ENCODE measurements around the gene LIAS. TPM values are rescaled to one million over a fixed set of nuclear protein-coding genes. Genes with fewer than 3 reads are reported as not detected.
"Not testable (repeated sequence)": the region's sequence is repeated elsewhere in the genome, so short reads cannot be mapped to it uniquely, and the experiment has no call there.

The LIAS gene
- total and polyA plus RNA-seq, 2 experiments from 2014 or later: 16.3 to 19.0 TPM

DNA sequence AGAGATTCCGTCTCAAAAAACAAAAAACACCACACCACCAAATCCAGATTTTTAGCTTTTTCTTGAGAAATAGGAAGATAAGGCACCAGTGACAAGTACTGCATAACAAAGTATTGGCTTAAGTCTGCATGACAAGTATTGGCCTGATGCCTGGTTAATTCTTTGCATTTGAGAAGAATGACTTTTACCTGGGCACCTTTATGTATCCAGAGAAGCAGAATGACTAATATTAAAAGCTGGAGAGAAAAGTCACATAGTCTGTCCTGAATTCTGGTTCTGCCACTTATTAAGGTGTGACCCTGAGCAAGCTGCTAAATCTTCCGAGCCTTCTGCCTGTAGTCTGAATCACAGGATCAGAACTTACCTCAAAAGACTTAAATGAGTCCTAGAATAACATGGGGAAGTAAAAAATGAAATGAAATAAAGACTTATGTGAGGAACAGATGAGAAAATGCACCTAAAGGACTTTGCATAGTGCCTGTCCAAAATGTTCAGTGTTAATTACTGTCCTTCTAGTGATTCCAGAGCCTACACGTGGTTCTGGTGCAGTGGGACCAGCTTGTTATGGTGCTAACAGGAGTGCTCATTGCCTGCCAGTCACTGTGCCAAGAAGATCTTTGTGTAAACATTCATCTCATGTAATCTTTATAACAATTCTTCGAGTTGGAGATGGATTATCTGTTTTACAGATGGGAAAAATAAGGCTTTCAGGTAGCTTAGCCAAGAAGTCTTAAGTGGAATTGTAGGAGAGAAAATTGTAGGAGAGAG, 36.8 kb downstream of the LIAS start:
- TF ChIP-seq, protein P1, sequence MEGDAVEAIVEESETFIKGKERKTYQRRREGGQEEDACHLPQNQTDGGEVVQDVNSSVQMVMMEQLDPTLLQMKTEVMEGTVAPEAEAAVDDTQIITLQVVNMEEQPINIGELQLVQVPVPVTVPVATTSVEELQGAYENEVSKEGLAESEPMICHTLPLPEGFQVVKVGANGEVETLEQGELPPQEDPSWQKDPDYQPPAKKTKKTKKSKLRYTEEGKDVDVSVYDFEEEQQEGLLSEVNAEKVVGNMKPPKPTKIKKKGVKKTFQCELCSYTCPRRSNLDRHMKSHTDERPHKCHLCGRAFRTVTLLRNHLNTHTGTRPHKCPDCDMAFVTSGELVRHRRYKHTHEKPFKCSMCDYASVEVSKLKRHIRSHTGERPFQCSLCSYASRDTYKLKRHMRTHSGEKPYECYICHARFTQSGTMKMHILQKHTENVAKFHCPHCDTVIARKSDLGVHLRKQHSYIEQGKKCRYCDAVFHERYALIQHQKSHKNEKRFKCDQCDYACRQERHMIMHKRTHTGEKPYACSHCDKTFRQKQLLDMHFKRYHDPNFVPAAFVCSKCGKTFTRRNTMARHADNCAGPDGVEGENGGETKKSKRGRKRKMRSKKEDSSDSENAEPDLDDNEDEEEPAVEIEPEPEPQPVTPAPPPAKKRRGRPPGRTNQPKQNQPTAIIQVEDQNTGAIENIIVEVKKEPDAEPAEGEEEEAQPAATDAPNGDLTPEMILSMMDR (IDR thresholded peaks at IDR 0.05; ENCODE audit: low read depth, low read length): no peak
- H3K27me3 ChIP-seq: no peaks in the 10 kb centered on the region
- H3K27ac ChIP-seq: no peak overlapping the region
- peaks cover 19% of the 10 kb centered on the region for H3K36me3 ChIP-seq
- H3K9me3 ChIP-seq (ENCODE audit: low read depth): no peaks in the 10 kb centered on the region
- H3K4me3 ChIP-seq: no peak overlapping the region
- peak in 1 of 2 donors; percentile 19 for DNase-seq (ENCODE audit: low read depth in 1 of 2, low spot score in 1 of 2)
- no peaks in the 10 kb centered on the region for H3K4me1 ChIP-seq (ENCODE audit: low read depth)

DNA sequence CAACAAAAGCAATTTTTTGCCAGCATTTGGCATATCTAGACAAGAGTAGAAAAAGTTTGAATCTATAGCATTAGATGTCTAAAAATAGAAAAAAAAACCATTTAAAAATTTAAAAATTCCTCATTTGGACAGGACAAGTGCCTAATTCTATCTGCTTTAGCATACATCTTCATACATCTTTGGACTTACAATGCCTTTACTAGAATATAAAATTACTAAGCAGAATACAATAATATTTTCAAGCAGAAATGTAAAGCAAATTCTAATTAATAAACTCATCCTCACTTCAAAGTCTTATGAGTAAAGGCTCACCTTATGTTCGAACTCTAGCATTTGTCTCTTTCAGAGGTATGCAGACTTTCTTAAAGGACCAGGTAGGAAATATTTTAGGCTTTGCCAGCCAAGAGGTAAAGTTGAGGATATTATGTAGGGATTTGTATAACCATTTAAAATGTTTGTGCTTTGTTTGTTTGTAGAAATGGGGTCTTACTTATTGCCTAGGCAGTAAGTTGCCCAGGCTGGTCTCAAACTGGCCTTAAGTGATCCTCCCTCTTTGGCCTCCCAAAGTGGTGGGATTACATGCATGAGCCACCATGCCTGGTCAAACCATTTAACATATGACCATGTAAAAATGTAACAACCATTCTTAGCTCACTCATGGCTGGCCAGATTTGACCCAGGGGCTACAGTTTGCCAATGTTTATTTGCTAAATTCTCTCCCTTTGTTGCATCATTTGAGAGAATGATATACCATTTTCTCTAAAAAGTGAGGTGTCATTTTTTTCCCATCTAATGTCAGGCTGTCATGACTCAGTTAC, 39.3 kb downstream of the LIAS start:
- peak overlapping the region; percentile 12 for H3K27ac ChIP-seq
- TF ChIP-seq, protein P1 (IDR thresholded peaks at IDR 0.05; ENCODE audit: low read depth, low read length): no peak
- no peak for DNase-seq (ENCODE audit: low read depth in 1 of 2, low spot score in 1 of 2)
- no peak overlapping the region for H3K4me3 ChIP-seq
- peaks cover 26% of the 10 kb centered on the region for H3K36me3 ChIP-seq
- H3K27me3 ChIP-seq: no peaks in the 10 kb centered on the region
- no peaks in the 10 kb centered on the region for H3K9me3 ChIP-seq (ENCODE audit: low read depth)
- H3K4me1 ChIP-seq (ENCODE audit: low read depth): no peaks in the 10 kb centered on the region

DNA sequence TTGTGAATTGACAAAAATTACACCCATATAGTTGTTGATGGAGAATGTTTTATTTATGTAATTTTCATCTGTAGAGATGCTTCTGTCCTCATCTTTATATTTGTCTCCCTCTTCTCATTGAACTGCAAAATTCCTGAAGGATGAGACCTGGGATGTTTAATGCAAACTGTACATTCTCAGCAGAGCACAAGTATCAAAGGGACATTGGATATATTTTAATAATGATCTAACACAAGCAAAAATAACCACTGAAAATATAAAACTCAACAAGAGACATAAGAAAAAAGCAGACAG, 39.8 kb downstream of the LIAS start:
- TF ChIP-seq, protein P1 (IDR thresholded peaks at IDR 0.05; ENCODE audit: low read depth, low read length): no peak
- Histone ChIP-seq H3K27ac (no peak overlapping the region), H3K27me3 (no peaks in the 10 kb centered on the region), H3K4me3 (no peak overlapping the region), H3K4me1 (ENCODE audit: low read depth) (no peaks in the 10 kb centered on the region), H3K36me3 (peaks cover 31% of the 10 kb centered on the region), H3K9me3 (ENCODE audit: low read depth) (no peaks in the 10 kb centered on the region)
- DNase-seq (ENCODE audit: low read depth in 1 of 2, low spot score in 1 of 2): no peak

DNA sequence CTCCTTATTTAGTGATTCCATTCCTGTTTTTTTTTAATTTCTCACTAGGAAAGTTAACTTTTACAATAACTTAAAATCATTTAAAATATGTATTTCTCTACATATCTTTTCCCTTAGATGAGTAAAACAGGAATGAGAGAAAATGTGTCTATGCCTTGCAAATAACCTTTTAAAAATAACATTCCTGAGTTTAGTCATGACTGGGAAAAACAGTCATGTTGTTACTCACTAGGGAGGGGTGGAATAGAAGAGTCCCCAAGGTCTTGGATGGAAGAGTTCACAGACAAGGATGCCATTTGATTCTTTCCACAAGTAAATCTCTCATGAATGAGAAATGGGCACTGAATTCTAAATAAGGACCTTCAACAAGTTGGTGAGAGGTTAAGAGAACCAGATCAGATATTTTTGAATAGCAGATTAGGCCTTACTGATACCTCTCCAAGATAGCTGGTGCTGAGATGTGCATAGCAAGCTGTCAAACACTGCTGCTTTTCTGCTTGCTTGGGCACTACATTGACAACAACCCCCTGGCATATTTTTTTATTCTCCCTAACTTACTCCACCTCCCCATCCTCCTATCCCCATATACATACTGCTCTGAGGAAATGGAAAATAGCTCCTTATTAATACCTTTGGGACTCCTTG, 43.3 kb downstream of the LIAS start:
- H3K36me3 ChIP-seq: peaks cover 57% of the 10 kb centered on the region
- no peak overlapping the region for H3K4me3 ChIP-seq
- H3K27ac ChIP-seq: no peak overlapping the region
- TF ChIP-seq, protein P1 (IDR thresholded peaks at IDR 0.05; ENCODE audit: low read depth, low read length): no peak
- DNase-seq (ENCODE audit: low read depth in 1 of 2, low spot score in 1 of 2): peak in 1 of 2 donors; percentile 27
- H3K4me1 ChIP-seq (ENCODE audit: low read depth): no peaks in the 10 kb centered on the region
- H3K9me3 ChIP-seq (ENCODE audit: low read depth): no peaks in the 10 kb centered on the region
- no peaks in the 10 kb centered on the region for H3K27me3 ChIP-seq

DNA sequence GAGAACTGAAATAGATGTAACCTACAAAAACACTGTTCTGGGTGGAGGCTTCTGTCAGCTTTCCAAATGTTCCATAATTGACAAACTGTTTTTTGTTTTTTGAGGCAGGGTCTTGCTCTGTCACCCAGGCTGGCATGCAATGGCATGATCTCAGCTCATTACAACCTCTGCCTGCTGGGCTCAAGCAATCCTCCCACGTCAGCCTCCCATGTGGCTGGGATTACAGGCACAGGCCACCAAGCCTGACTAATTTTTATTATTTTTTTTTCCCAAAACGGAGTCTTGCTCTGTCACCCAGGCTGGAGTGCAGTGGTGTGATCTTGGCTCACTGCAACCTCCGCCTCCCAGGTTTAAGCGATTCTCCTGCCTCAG, 43.8 kb downstream of the LIAS start:
- not testable (repeated sequence) for H3K4me1 ChIP-seq (ENCODE audit: low read depth); DNase-seq (ENCODE audit: low read depth in 1 of 2, low spot score in 1 of 2); H3K4me3 ChIP-seq; H3K27me3 ChIP-seq; H3K9me3 ChIP-seq (ENCODE audit: low read depth); H3K27ac ChIP-seq
- peaks cover 57% of the 10 kb centered on the region for H3K36me3 ChIP-seq

DNA sequence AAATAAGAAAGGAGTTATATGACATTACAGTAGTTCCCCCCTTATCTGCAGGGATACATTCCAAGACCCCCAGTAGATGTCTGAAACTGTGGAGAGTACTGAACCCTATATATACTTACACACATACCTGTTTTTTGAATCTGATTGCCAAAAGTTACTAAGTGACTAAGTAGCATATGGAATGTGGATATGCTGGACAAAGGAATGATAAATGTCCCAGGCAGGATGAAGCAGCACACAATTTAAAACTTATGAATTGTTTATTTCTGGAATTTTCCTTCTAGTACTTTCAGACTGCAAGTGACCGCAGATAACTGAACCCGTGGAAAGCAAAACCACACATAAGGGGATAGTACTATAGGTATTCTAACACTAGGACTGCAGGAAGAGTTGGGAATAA, 45.7 kb downstream of the LIAS start:
- no peaks in the 10 kb centered on the region for H3K4me1 ChIP-seq (ENCODE audit: low read depth)
- no peak for DNase-seq (ENCODE audit: low read depth in 1 of 2, low spot score in 1 of 2)
- H3K9me3 ChIP-seq (ENCODE audit: low read depth): no peaks in the 10 kb centered on the region
- TF ChIP-seq, protein P1 (IDR thresholded peaks at IDR 0.05; ENCODE audit: low read depth, low read length): no peak
- no peak overlapping the region for H3K27ac ChIP-seq
- H3K36me3 ChIP-seq: peaks cover 61% of the 10 kb centered on the region
- H3K27me3 ChIP-seq: no peaks in the 10 kb centered on the region
- no peak overlapping the region for H3K4me3 ChIP-seq

All from cardiac muscle cell (in vitro differentiated cells and primary cell).